OCI-LY1 (cell line): ENCODE results near the gene DNAH14.

Experiments used
- CTCF ChIP-seq: fragments of 200-600 bp; sonication (generic), shearing (Covaris generic); IDR thresholded peaks from 2 replicates; pipeline ENCODE4 v1.5.1; 2017; ENCODE audit warnings: mild to moderate bottlenecking, antibody characterized with exemption, low read length, moderate library complexity, mixed read lengths
- EZH2 ChIP-seq: fragments of 200-600 bp; sonication (generic), shearing (Covaris generic); IDR thresholded peaks from 2 replicates; pipeline ENCODE4 v1.8.0; 2017; ENCODE audit warnings: borderline replicate concordance, mixed run types, mild to moderate bottlenecking, antibody characterized with exemption, low read length, moderate library complexity, mixed read lengths

- TF ChIP-seq EZH2 (no peak), CTCF (no peak)
Observed at GRCh38 chr1:225257081-225257480, 327.6 kb downstream of the DNAH14 start.
